ENCODE results near the gene STPG4.
"Not testable (repeated sequence)": the region's sequence is repeated elsewhere in the genome, so short reads cannot be mapped to it uniquely, and the experiment has no call there.

Gene STPG4

DNA sequence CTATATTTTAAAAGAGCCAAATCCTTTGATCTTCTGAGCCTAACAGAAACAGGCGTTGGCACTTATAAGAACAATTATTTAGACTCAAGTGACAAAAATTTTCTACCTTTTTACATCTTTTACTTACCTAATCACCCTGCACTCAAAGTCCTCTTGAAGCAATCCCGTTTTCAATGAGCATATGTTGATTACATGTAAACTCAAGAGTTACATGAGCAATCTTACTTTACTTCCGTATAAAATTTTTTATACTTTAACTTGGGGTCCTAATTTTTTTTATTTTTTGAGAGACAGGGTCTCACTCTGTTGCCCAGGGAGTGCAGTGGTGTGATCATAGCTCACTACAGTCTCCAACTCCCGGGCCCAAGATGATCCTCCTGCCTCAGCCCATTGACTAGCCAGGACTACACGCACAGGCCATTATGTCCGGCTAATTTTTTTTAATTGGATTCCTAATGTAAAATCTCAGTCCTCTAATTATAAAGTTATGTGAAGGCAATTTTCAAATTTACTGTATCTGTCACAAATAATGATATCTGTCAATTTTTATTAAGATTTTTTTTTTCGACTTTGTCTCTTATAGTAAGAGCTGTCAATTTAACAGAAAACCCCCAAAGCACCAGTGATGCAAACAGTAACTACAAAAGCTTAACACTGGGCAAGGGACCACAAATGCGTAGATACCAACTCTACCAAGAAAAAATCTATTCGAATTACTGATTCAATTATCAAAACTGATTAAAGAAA is 19.1 kb upstream of the STPG4 start:
- no peak for DNase-seq (ENCODE audit: low read depth in 2 of 2)

DNA sequence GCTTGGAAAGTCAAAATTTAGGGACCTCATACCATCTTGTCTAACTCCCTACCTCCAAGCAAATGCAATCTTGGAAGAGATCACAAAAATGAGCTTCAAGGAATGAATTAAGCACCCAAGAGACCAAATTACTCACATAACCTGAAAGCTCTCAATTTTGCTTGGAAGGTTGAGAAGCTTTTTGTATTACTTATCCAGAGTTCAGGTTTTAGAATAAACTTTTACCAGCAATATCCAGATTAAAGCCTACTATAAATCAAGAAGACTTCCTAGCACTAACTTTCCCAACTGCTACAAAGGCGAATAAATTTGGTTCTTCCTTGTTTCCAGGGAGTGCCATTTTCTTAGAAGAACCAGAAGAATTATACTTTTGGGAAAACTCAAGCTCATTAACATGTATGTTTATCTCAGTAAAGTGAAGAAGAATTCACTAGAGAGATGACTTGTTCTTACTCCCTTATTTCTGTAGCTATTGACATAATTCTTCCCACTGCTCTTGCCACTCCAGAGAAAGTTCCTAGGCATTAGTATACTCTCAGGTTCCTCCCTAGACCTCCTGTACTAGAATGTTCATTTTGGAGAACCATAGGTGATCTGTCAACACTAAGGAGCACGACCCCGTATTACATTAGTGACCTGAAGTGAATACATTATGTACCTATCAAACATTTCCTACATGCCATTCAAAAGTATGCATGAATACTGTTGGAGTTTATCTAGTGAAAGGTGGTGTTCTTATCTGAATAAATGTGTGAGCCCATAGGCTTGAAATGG is 18.0 kb upstream of the STPG4 start:
- DNase-seq (ENCODE audit: low read depth in 2 of 2), result no peak

DNA sequence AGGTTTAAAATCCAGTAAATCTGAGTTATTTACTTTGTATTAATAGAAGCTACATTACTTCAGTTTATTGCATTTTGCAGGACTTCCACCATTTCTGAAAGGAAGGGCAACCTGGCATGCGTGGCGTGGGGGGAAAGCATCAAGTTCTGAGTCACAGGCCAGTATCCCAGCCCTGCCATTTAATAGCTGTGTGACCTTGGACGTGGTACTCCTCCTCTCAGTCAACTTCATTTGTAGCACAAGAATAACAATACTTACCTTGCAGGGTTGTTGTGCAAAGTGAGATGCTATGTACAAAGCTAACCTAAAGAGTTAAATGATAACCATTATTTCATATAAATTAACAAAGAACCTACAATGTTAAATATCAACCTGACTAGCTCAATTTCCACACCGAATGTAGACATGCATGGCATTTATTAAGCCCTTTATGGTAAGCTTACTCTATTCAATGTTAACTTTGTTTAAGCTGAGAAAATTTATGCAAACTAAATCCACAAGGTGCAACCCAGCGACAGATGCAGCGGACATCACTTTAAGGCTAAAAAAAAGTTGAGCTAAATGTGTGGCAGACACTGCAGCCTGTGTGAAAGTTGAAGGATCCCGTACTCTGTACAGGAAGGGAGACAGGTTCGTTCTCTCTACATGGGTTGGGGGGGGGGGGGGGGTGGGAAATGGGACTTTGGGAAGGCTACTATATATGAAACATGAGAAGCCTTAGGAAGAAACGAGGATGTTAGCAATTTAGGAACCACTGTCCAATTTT is 17.2 kb upstream of the STPG4 start:
- no peak for DNase-seq (ENCODE audit: low read depth in 2 of 2)

DNA sequence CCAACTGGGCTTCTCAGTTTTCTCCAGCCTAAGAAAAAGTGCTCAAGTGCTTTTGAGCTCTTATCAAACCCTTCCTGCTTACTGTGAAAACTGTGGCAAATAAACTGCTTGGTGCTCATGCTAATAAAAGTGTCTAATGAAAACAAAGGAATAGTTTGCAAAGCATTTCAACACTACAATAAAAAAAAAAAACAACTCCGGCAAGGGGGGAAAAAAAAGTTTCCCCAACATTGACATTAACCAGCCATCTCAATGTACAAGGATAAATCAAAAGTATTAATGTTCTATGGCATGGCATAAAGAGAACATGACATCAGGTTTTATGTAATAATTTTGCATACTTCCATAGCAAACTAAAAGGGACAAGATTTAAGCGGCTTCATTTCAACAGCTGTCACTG is 14.7 kb upstream of the STPG4 start:
- no peak for DNase-seq (ENCODE audit: low read depth in 2 of 2)

- DNase-seq (ENCODE audit: low read depth in 2 of 2), result not testable (repeated sequence)
Measured at GRCh38 chr2:47168895-47169294, 13.8 kb upstream of the STPG4 start.

DNA sequence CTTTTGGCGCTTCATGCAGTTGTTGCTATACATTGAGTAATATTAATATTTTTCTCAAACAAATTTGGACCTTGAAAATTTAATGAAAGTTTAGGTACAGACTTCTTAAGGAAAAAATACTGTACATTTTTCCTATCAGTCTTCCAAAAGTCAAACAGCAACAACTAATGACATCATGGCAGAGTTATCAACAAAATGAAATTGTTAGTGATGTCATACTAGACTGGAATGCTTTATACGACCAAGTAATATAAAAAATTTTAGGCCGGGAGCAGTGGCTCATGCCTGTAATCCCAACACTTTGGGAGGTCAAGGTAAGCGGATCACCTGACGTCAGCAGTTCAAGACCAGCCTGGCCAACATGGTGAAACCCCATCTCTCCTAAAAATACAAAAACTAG is 12.0 kb upstream of the STPG4 start:
- DNase-seq (ENCODE audit: low read depth in 2 of 2), result no peak

- DNase-seq (ENCODE audit: low read depth in 2 of 2), result no peak
Measured at GRCh38 chr2:47165001-47165555, 10.0 kb upstream of the STPG4 start.

DNA sequence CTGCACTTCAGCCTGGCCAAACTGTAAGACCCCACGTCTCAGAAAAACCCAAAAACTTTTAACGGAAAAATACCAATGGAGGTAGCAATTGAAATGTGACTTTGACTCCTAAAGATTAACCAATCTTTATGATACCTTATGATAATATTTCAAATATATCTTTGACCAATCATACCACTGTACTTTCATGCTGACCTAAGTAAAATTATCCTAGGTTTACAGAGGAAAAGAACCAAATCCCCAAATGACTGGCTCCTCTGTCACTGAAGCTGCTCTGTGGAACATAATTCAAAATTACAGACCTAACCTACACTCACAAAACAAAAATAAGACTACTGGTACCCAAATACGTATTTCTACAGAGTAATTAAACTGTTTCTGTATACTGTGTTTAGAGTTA is 7.7 kb upstream of the STPG4 start:
- no peak for DNase-seq (ENCODE audit: low read depth in 2 of 2)

DNA sequence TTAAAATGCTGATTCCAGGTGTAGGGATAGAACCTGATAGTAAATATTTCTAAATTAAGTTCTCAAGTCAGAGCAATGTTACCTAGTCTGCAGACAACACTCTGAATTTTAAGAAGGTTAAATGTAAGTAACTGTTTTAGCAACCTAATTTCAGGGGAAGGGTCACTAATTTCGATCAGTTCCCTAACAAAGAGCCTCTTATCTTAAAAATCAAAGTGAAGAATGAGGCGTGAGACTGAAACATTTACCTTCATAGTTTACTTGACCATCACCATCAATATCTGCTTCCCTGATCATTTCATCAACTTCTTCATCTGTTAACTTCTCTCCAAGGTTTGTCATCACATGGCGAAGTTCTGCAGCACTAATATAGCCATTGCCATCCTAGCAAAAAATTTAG is 6.4 kb upstream of the STPG4 start:
- DNase-seq (ENCODE audit: low read depth in 2 of 2), result no peak

DNA sequence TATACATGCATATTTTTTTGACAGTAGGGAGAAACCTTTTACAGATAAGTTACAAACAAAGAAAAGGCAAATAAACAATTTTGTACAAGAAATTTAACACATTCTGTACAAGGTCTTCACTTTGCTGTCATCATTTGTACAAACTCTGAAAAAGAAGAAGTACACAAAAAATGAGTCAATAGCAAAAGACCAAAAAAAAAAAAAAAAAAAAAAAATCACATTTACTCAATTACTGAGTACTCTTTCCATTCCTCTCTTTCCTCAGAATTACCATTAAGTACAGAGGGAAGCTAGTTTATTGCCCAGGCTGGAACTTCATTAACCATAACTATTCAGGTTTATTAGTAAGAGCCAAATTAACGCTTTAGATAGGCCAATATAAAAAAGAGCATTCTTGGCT is 5.6 kb upstream of the STPG4 start:
- DNase-seq (ENCODE audit: low read depth in 2 of 2), result no peak

- no peak for DNase-seq (ENCODE audit: low read depth in 2 of 2)
Measured at GRCh38 chr2:47160211-47160610, 5.1 kb upstream of the STPG4 start.

DNA sequence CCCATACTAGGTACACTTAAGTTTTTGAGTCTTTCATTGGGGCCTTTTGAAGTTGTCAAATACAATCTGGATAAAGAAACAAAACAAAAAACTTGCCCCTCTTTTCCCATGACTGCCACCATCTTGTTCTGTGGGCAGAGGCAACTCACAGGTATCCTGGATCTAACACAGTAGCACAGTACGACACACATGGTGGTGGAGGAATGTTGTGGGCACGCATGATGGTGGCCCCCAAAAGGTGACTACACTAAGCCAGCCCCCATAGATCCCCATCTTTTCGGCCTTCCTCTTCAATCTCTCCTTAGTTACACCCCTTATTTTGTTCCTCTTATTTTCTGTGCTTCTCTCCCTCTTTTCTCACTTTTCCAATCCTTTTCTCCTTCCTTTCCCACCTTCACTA is 4.5 kb upstream of the STPG4 start:
- DNase-seq (ENCODE audit: low read depth in 2 of 2), result no peak

GRCh38 chr2:47158576-47158975 is 3.5 kb upstream of the STPG4 start:
- DNase-seq (ENCODE audit: low read depth in 2 of 2), result no peak

GRCh38 chr2:47152803-47153202 is 2.3 kb downstream of the STPG4 start:
- DNase-seq (ENCODE audit: low read depth in 2 of 2), result no peak

- no peak for DNase-seq (ENCODE audit: low read depth in 2 of 2)
Measured at GRCh38 chr2:47150175-47150574, 4.9 kb downstream of the STPG4 start.

GRCh38 chr2:47147021-47147420 is 8.1 kb downstream of the STPG4 start:
- no peak for DNase-seq (ENCODE audit: low read depth in 2 of 2)

- no peak for DNase-seq (ENCODE audit: low read depth in 2 of 2)
Measured at GRCh38 chr2:47145466-47145865, 9.6 kb downstream of the STPG4 start.

DNA sequence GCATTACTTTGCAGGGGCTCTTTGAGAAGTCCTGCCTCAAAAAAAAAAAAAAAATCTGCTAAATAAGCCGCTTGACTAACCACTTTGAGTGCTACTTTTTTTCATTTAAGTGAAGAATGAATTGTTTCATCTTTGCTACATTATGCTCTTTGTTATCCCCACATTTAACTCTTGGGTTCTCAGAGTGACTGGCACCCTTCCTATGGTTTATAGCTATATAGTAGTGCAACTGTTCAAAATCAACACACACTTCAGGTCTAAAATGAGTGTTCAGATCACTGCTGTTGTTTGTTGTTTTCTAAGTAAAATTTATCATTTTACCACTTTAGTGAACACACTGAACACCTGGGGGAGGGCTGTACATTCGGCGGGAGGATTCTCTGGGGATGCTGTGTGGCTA is 13.6 kb downstream of the STPG4 start:
- no peak for DNase-seq (ENCODE audit: low read depth in 2 of 2)

- no peak for DNase-seq (ENCODE audit: low read depth in 2 of 2)
Measured at GRCh38 chr2:47134386-47135090, 20.6 kb downstream of the STPG4 start.

GRCh38 chr2:47133046-47133445 is 22.1 kb downstream of the STPG4 start:
- DNase-seq (ENCODE audit: low read depth in 2 of 2), result no peak

DNA sequence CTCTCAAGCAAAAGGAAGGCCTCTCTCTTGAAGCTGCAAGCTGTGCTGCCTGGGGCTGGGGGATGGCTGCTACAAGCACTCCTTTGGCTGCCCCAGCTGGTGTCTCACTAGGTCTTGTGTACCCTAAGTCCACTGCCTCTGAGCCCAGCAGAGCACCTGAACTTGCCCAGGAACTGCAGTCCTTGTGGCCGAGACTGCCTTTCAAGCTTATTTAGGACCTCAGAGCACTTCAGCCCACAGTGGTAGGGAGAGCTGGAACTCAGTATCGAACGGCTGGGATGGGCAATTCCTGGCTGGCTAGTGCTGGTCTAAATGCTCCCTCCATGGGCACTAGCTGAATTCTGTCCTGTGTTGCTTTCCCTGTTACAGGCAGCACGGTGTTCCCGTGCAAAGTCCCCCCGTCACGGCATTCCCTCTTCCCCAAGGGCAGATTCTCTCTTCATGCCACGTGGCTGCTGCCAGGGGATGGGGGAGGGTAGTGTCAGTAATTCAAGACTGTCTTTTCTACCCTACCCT is 25.9 kb downstream of the STPG4 start:
- no peak for DNase-seq (ENCODE audit: low read depth in 2 of 2)

DNA sequence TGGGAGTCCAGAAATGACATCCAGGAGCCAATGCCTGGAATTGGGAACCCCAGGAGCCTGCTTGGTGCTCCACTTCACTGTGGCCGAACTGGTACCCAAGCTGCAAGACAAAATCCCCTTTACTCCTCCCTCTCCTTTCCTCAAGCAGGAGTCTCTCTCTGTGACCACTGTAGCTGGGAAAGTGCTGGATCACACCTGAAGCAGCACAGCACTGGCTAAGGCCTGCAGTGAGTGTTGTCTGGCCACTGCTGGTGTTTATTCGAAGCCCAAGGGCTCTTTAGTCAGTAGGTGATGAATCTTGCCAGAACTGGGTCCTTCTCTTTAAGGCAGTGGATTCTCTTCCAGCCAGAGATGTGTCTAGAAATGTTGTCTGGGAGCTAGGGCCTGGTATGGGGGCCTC is 26.4 kb downstream of the STPG4 start:
- no peak for DNase-seq (ENCODE audit: low read depth in 2 of 2)
